Endothelial cell of umbilical vein (primary cell): ENCODE data around the gene AGBL3. TPM values are rescaled to one million over a fixed set of nuclear protein-coding genes. Genes with fewer than 3 reads are reported as not detected.

Source experiments
- BruUV-seq: library from RNA; stranded (reverse); fragments of 400-500 nt; replicated peaks from 2 replicates; lab custom pipeline; 2021; lab: Mats Ljungman, UMichigan
- CTCF ChIA-PET: fragments of 300-600, 350-600 bp; sonication (Branson Sonifier 250); formaldehyde crosslinking; loops from one replicate; lab custom pipeline; 2021; ENCODE audit warnings: antibody characterized with exemption, inconsistent platforms; lab: Charles Lee
- POLR2A ChIA-PET: fragments of 300-600, 350-600 bp; sonication (Branson Sonifier 250); formaldehyde crosslinking; loops from one replicate; lab custom pipeline; 2021; ENCODE audit warnings: antibody characterized with exemption, inconsistent platforms; lab: Charles Lee
- DNase-seq: peaks from one replicate; pipeline ENCODE4 v3.0.0-alpha.2; 2011; ENCODE audit warnings: low read depth, low spot score
- FAIRE-seq: peaks from 2 replicates; lab custom pipeline; 2011; peaks lifted over from hg19 to GRCh38; lab: Jason Lieb, UNC
- H2AFZ ChIP-seq: 2 replicates; pipeline ENCODE4 v1.6.0; 2012; ENCODE audit warnings: low read depth, low read length, control low read depth, inconsistent platforms
- H3K27ac ChIP-seq: 2 replicates; pipeline ENCODE4 v1.5.1; 2011; ENCODE audit warnings: low read depth, mild to moderate bottlenecking, control low read depth, low read length, moderate library complexity; ENCODE audit not compliant: insufficient read depth
- H3K27me3 ChIP-seq, 2 experiments: 2 replicates each; pipeline versions ENCODE4 v1.6.0 to v1.6.1; 2011; ENCODE audit warnings: low read length in 2 of 2, mixed read lengths in 1 of 2; ENCODE audit not compliant: control insufficient read depth in 2 of 2, insufficient read depth in 2 of 2
- H3K36me3 ChIP-seq, 2 experiments: 2 replicates in 1 of 2; 3 replicates in 1 of 2; pipeline ENCODE4 v1.5.1; 2011; ENCODE audit warnings: low read length in 2 of 2, mild to moderate bottlenecking in 1 of 2, moderate library complexity in 1 of 2; ENCODE audit not compliant: control insufficient read depth in 2 of 2, insufficient read depth in 2 of 2; ENCODE audit errors: extremely low read depth in 1 of 2
- H3K4me1 ChIP-seq: 3 replicates; pipeline ENCODE4 v1.5.1; 2011; ENCODE audit warnings: mild to moderate bottlenecking, low read length; ENCODE audit not compliant: control insufficient read depth, insufficient read depth; ENCODE audit errors: extremely low read depth
- H3K4me2 ChIP-seq: 2 replicates; pipeline ENCODE4 v1.6.1; 2011; ENCODE audit warnings: low read length, control low read depth, mixed read lengths; ENCODE audit not compliant: insufficient read depth
- H3K4me3 ChIP-seq, 3 experiments: fragments of 200-600 bp in 1 of 3; sonication (generic), shearing (Covaris generic) in 1 of 3; replicated peaks in 1 of 3; 2 replicates each; pipeline ENCODE4 v1.5.1; 2011 to 2016; ENCODE audit warnings: control low read depth in 3 of 3, low read length in 3 of 3, mild to moderate bottlenecking in 2 of 3, inconsistent platforms in 1 of 3, low read depth in 1 of 3, moderate library complexity in 1 of 3; ENCODE audit not compliant: insufficient read depth in 1 of 3
- H3K79me2 ChIP-seq: 2 replicates; pipeline ENCODE4 v1.6.0; 2012; ENCODE audit warnings: low read length, inconsistent platforms; ENCODE audit not compliant: control insufficient read depth, insufficient read depth
- H3K9ac ChIP-seq: replicated peaks from 2 replicates; pipeline ENCODE3; 2011; ENCODE audit warnings: low read length, control low read depth; ENCODE audit not compliant: insufficient read depth; ENCODE audit errors: extremely low read depth
- H3K9me1 ChIP-seq: replicated peaks from 3 replicates; pipeline ENCODE4 v1.6.0; 2011; ENCODE audit warnings: mild to moderate bottlenecking, low read length; ENCODE audit not compliant: control insufficient read depth, insufficient read depth; ENCODE audit errors: extremely low read depth
- H3K9me3 ChIP-seq: replicated peaks from 2 replicates; pipeline ENCODE4 v1.5.1; 2012; ENCODE audit warnings: low read length, inconsistent platforms; ENCODE audit not compliant: control insufficient read depth, insufficient read depth
- H4K20me1 ChIP-seq: replicated peaks from 2 replicates; pipeline ENCODE3; 2011; ENCODE audit warnings: mild to moderate bottlenecking, low read length; ENCODE audit not compliant: control insufficient read depth, insufficient read depth; ENCODE audit errors: extremely low read depth
- EZH2 ChIP-seq: IDR thresholded peaks from 2 replicates; pipeline ENCODE4 v1.6.1; 2012; ENCODE audit warnings: borderline replicate concordance, low read depth, mild to moderate bottlenecking, moderate library complexity, low read length, inconsistent platforms; ENCODE audit not compliant: severe bottlenecking
- FOS ChIP-seq: IDR thresholded peaks from 2 replicates; pipeline ENCODE4 v1.6.1; 2011; ENCODE audit warnings: mild to moderate bottlenecking, low read length, moderate library complexity, borderline replicate concordance; ENCODE audit not compliant: insufficient read depth
- GATA2 ChIP-seq: IDR thresholded peaks from 2 replicates; pipeline ENCODE4 v1.7.0; 2011; ENCODE audit warnings: low read depth, mild to moderate bottlenecking, moderate library complexity, mixed read lengths, low read length; ENCODE audit not compliant: insufficient read length, insufficient read depth
- JUN ChIP-seq: IDR thresholded peaks from 2 replicates; pipeline ENCODE4 v1.6.1; 2011; ENCODE audit warnings: borderline replicate concordance, low read depth; ENCODE audit not compliant: insufficient read length, insufficient read depth
- MAX ChIP-seq: IDR thresholded peaks from 2 replicates; pipeline ENCODE4 v1.6.1; 2011; ENCODE audit not compliant: insufficient read depth, insufficient read length
- MYC ChIP-seq: IDR thresholded peaks from one replicate; pipeline ENCODE4 v1.6.1; 2011; ENCODE audit warnings: mild to moderate bottlenecking, low read depth, low read length
- POLR2A ChIP-seq: IDR thresholded peaks from 2 replicates; pipeline ENCODE4 v1.6.1; 2012; ENCODE audit warnings: low read depth, mild to moderate bottlenecking, control low read depth, low read length
- POLR2AphosphoS5 ChIP-seq: IDR thresholded peaks from 2 replicates; pipeline ENCODE4 v1.6.1; 2012; ENCODE audit warnings: low read depth, mild to moderate bottlenecking, control low read depth, low read length, moderate library complexity; ENCODE audit not compliant: insufficient read depth
- dilution Hi-C: fragments of 300-500 bp; cut with MboI; formaldehyde crosslinking; loops from one replicate; pipeline ENCODE4 v1.15.0; 2019; ENCODE audit warnings: low sequenced_read_pairs; ENCODE audit not compliant: extremely low pct_ligation_motif_present
- intact Hi-C: fragments of 100-400 bp; cut with micrococcal nuclease; formaldehyde crosslinking; loops from one replicate; pipeline ENCODE4 v1.10.0; 2022
- polyA plus RNA-seq, 4 experiments: library from polyadenylated mRNA; depleted of rRNA in 3 of 4; stranded (reverse) in 3 of 4; unstranded in 1 of 4; fragments of >200 nt; gene quantifications; 2 replicates each; pipeline versions ENCODE4 v1.2.1 to v1.2.3, GENCODE V29; 2011 to 2012; ENCODE audit warnings: missing spikeins in 1 of 4
- total RNA-seq: library from RNA; stranded (reverse); gene quantifications from 2 replicates; pipeline ENCODE4 v1.2.3, GENCODE V29; 2021
- TF ChIP-seq, protein P1 (sequence below), 2 donors: IDR thresholded peaks; 1 replicate in 1 of 2; 2 replicates in 1 of 2; pipeline ENCODE4 v1.5.1; 2011; ENCODE audit warnings: low read length in 2 of 2, mild to moderate bottlenecking in 2 of 2, moderate library complexity in 2 of 2, control low read depth in 1 of 2, inconsistent platforms in 1 of 2, low read depth in 1 of 2; ENCODE audit not compliant: insufficient read depth in 1 of 2; ENCODE audit errors: extremely low read depth in 1 of 2

AGBL3 gene
- total and polyA plus RNA-seq, 2 donors (not counting 3 experiments of a cell fraction or from before 2014, with no cell fraction given), result 0.97 to 3.2 TPM

DNA sequence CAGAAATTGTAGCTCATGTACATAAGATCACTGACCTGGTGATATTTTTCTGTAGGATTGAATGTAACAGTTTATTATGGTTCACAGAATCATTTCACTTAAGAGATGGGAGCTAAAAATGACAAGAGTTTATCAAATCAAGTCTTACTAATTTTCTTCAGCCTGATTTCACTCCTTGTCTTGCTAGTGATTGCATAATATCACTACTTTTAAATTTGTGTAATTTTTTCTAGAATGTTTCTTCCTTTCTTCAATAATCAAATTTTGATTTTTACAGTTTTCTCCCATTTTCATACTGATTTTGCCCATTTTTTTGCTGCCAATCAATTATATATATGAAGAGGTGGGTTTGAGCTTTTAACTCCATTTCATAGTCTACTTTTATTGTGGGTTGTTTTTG, 92.8 kb downstream of the AGBL3 start:
- intact Hi-C loops, result no loop called here

More for the DNA sequence above, 92.8 kb downstream of the AGBL3 start:
- peaks cover 3 to 4% of the 10 kb centered on the region in 2 experiments for H3K27me3 ChIP-seq
- H3K27ac ChIP-seq, result no peak overlapping the region
- no peak overlapping the region for H2AFZ ChIP-seq
- ChIA-PET POLR2A (no interaction called here), CTCF (interaction anchor here (1.4 kb wide), 1 partner anchor 11 kb away, joined by 5 read pairs; no protein-coding TSS in a partner anchor)
- DNase-seq (no peak), FAIRE-seq (no peak)
- H3K4me1 ChIP-seq, result no peaks in the 10 kb centered on the region
- TF ChIP-seq MAX, result no peak
- TF ChIP-seq, protein P1, sequence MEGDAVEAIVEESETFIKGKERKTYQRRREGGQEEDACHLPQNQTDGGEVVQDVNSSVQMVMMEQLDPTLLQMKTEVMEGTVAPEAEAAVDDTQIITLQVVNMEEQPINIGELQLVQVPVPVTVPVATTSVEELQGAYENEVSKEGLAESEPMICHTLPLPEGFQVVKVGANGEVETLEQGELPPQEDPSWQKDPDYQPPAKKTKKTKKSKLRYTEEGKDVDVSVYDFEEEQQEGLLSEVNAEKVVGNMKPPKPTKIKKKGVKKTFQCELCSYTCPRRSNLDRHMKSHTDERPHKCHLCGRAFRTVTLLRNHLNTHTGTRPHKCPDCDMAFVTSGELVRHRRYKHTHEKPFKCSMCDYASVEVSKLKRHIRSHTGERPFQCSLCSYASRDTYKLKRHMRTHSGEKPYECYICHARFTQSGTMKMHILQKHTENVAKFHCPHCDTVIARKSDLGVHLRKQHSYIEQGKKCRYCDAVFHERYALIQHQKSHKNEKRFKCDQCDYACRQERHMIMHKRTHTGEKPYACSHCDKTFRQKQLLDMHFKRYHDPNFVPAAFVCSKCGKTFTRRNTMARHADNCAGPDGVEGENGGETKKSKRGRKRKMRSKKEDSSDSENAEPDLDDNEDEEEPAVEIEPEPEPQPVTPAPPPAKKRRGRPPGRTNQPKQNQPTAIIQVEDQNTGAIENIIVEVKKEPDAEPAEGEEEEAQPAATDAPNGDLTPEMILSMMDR (IDR thresholded peaks at IDR 0.05; ENCODE audit: extremely low read depth in 1 of 2, insufficient read depth in 1 of 2, low read depth in 1 of 2, low read length in 2 of 2), result no peak
- TF ChIP-seq GATA2, result no peak
- TF ChIP-seq MYC, result no peak
- no peak for TF ChIP-seq POLR2A
- no peak for TF ChIP-seq FOS
- TF ChIP-seq JUN, result no peak
- TF ChIP-seq EZH2, result no peak
- no peak for TF ChIP-seq POLR2AphosphoS5
- dilution Hi-C loops, result no loop called here
- H3K36me3 ChIP-seq, result no peaks in the 10 kb centered on the region
- no peaks in the 10 kb centered on the region for H3K9me3 ChIP-seq
- H3K4me2 ChIP-seq, result no peak overlapping the region
- H3K4me3 ChIP-seq, result no peak overlapping the region
- no peaks in the 10 kb centered on the region for H3K9me1 ChIP-seq
- no TSS peak for BruUV-seq
- H4K20me1 ChIP-seq, result no peaks in the 10 kb centered on the region
- H3K79me2 ChIP-seq, result no peaks in the 10 kb centered on the region
- no peak overlapping the region for H3K9ac ChIP-seq
